ENCODE results near the gene NSG1.

The NSG1 gene

DNA sequence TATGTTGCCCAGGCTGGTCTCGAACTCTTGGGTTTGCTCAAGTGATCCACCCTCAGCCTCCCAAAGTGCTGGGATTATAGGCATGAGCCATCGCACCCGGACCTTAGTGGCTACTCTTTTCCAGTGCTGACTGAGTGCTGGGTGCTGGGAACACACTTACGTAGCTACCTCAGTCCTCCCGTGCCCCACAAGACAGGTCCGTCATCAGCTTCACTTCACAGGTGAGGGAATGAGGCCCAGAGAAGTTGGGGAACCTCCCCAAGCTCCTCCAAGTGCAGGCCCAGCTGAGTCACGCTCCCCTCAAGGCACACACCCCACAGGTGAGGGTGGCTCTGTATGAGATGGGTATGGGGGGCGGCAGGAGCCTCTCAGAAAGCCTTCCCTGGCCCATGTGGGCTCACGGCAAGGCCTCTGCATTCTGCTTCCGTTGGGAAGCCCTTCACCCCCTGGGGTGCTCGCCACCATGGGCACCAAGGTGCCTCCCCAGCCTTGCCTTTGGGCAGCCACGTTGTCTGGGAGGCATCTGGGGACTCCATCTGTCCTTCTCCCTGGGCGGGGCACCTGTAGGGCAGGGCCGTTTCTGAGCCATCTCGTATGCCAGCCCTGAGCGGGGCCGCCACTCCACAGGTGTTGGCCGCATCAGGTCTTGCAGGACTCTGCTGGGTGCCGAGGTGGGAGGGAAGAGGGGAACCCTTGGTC, 28.4 kb downstream of the NSG1 start:
- in situ Hi-C loops (cut with MboI; ENCODE audit: low sequenced_read_pairs, unreplicated experiment), result no loop called here
- no peak for DNase-seq (ENCODE audit: low spot score)
- no peak for TF ChIP-seq CTCF (IDR thresholded peaks at IDR 0.05; ENCODE audit: borderline replicate concordance, control extremely low read depth, extremely low read depth, insufficient read depth, missing control alignments)

DNA sequence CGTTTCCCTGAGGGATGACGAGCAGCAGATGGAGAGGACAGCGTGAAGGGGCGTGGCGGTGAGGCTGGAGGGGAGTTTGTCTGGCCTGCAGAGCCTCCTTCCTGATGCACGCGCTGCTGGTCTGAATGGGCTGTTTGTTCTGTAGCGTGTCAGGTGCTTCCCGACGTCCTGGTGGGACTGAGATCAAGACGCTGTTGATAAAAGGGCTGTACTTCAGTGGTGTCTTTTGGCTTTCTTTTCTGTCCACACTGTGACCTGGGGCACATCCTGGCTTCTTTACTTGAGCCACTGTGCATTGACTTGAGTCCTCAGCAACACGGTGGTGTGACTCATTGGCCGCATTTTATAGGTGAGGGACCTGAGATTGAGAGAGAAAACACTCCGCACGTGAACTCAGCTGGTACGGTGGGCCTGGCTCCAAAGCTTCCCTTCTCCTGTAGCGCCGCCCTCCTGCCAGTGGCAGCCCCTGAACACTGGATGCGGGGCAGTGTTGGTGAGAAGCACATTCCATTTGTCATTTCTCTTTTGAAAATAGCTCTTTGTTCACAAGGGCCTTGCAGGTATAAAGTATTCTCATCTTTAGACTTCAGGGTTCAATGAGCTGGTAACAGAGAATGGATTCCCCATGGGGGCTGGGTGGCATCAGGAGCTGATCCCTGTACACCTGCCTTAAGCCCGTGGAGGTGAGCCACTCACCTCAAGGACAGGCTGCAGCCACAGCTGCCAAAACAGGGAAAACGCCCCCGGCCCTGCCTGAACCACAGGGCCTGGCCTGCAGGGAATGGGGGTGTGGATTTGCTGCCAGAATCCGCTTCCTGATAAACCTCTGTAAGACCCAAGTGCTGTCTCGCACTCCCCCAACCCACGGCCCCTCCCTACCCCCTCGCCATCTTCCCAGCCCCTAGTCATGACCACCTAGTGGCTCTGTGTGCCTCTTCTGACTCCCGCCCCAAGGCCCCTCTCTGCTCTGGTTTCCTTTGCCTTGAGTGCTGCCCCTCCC, 29.2 kb downstream of the NSG1 start:
- in situ Hi-C loops (cut with MboI; ENCODE audit: low sequenced_read_pairs, unreplicated experiment), result no loop called here
- TF ChIP-seq CTCF (IDR thresholded peaks at IDR 0.05; ENCODE audit: borderline replicate concordance, control extremely low read depth, extremely low read depth, insufficient read depth, missing control alignments), result no peak
- no peak for DNase-seq (ENCODE audit: low spot score)

DNA sequence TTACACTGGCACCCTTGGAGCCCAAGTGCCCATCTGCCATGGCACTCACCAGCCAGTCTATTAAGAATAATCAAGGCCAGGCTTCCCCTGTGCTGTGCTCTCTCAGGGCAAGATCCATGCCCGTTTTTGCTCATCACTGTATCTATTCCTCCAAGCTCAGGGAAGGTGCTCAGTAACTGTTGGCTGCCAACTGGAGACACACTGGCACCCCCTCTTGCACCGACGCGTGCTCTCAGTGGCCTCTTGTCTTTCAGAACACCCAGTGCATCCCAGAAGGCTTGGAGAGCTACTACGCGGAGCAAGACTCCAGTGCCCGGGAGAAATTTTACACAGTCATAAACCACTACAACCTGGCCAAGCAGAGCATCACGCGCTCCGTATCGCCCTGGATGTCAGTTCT, 30.1 kb downstream of the NSG1 start:
- in situ Hi-C loops (cut with MboI; ENCODE audit: low sequenced_read_pairs, unreplicated experiment), result no loop called here
- no peak for DNase-seq (ENCODE audit: low spot score)
- no peak for TF ChIP-seq CTCF (IDR thresholded peaks at IDR 0.05; ENCODE audit: borderline replicate concordance, control extremely low read depth, extremely low read depth, insufficient read depth, missing control alignments)

DNA sequence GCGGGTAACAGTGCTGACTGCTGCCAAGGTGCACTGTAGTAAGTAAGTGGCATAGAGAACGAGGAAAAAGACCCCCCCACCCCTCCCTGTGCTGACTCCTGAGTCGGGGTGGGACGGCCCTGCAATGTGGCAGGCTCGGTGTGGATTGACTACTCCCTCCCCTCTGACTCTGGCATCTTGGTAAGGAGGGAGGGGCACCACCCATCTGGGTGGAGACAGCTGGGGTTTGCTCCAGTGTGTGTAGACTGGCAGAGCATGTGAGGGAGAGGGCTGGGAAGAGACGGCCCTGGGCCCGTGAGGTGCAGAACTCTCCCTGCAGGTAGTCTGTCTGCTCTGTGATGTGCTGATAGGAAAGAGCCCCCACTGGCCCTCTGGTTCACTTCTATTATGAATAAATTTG, 31.0 kb downstream of the NSG1 start:
- in situ Hi-C loops (cut with MboI; ENCODE audit: low sequenced_read_pairs, unreplicated experiment), result no loop called here
- no peak for TF ChIP-seq CTCF (IDR thresholded peaks at IDR 0.05; ENCODE audit: borderline replicate concordance, control extremely low read depth, extremely low read depth, insufficient read depth, missing control alignments)
- DNase-seq (ENCODE audit: low spot score), result no peak

DNA sequence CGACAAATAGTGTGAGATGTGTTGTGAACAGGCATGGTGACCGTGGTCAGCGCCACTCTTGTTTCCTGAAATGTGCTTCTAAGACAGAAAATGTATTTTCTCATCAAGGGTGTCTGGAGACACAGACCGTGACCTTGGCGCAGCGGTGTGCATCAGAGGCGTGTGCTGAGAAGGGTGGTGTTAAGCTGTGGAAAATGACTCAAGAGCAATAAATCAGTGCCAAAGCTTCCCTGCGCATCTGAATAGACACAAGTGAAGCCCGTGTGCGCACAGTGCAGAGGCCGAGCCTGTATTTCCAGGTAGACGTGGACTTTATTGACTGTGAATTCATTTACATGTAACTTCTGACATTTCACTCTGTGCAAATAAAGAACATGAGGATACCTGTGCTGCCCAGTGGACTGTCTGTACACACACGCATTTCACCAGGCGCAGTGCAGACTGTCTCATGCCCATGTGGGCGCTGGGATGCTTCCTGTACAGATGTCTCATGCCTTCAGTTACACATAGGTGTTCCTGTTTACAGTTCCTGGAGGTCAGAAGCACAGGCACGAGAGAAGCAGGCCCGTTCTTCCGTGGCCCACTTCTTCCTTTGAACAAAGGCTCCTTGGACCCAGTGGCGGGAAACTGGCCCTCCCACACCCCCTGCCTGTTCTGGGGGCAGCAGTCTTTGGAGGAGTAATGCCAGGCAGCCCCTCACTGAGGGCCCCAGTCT, 31.9 kb downstream of the NSG1 start:
- in situ Hi-C loops (cut with MboI; ENCODE audit: low sequenced_read_pairs, unreplicated experiment), result no loop called here
- DNase-seq (ENCODE audit: low spot score), result no peak
- TF ChIP-seq CTCF (IDR thresholded peaks at IDR 0.05; ENCODE audit: borderline replicate concordance, control extremely low read depth, extremely low read depth, insufficient read depth, missing control alignments), result no peak

DNA sequence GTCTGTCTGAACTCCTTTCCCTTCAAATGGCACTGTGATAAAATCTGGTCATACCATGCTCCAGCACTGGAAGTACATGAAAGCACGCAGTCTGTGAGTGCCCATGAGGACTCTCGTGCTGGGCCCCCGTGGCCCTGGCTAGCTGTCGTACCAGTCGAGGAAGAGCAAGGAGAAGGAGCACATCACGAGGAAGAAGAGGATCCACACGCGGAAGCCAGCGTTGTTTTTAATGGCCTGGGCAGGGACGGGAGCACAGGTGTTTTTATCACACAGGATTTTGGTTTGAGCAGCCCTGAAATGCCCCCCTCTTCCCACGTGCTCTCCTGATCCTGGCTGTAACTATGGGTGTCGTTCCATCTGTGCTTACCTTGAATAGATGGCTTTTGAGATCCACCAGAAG, 33.0 kb downstream of the NSG1 start:
- no peak for TF ChIP-seq CTCF (IDR thresholded peaks at IDR 0.05; ENCODE audit: borderline replicate concordance, control extremely low read depth, extremely low read depth, insufficient read depth, missing control alignments)
- in situ Hi-C loops (cut with MboI; ENCODE audit: low sequenced_read_pairs, unreplicated experiment), result no loop called here

More for the DNA sequence above, 33.0 kb downstream of the NSG1 start:
- DNase-seq (ENCODE audit: low spot score), result no peak
